IPS-11a (cell line): Measurements from ENCODE around the gene OSBP2.

Source experiments
- H3K4me3 ChIP-seq: one replicate; pipeline ENCODE4 v1.5.1; 2013; ENCODE audit warnings: low read depth, low read length, control low read depth

Gene OSBP2

GRCh38 chr22:30892731-30893221 is 198.1 kb downstream of the OSBP2 start:
- no peak overlapping the region for H3K4me3 ChIP-seq

GRCh38 chr22:30893434-30894370 is 199.0 kb downstream of the OSBP2 start:
- H3K4me3 ChIP-seq: no peak overlapping the region

- H3K4me3 ChIP-seq: no peak overlapping the region
Observed at GRCh38 chr22:30894371-30894740, 199.7 kb downstream of the OSBP2 start.

- no peak overlapping the region for H3K4me3 ChIP-seq
Observed at GRCh38 chr22:30902496-30903357, 208.1 kb downstream of the OSBP2 start.

DNA sequence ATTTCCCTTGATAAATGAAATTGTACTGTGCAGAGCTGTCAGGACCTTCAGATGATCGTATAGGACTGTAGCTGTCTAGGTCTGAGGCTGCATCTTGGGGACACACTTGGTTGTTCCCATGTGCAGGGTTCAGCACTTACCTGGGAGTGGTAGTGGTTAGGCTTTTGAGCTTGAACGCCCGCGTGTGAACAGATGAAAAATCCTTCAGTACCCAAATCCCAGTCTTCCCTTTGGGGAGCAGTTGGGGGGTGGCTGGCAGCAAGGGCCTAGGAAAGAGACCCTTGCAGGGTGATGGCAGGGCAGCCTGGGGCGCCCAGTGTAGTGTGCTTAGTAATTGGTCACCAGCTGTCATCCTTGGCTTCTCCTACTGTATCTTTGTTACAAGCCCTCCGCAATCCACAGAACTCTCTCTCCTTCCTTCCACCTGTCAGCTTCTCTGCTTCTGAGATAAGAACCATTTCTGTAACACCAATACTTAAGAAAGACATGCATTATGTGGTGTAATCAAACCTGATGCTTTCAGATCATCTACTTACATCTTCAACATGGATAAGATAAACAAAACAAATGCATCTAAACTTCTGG is 209.3 kb downstream of the OSBP2 start:
- no peak overlapping the region for H3K4me3 ChIP-seq

DNA sequence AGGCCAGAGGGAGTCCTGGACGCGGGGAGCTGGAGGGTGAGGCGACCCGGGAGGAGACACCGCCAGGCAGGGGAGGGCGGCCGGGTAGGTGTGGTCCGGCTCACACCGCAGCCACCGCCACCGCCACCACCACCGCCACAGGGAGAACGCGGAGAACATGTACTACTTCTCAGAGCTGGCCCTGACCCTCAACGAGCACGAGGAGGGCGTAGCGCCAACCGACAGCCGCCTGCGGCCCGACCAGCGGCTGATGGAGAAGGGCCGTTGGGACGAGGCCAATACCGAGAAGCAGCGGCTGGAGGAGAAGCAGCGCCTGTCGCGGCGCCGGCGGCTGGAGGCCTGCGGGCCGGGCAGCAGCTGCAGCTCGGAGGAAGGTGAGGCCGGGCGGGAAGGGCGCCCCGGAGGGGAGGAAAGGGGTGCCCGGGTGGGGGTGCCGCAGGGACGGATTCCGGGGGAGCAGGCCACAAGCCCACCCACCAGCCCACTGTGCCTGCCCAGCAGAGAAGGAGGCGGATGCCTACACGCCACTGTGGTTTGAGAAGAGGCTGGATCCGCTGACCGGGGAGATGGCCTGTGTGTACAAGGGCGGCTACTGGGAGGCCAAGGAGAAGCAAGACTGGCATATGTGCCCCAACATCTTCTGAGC is 211.1 kb downstream of the OSBP2 start:
- no peak overlapping the region for H3K4me3 ChIP-seq

DNA sequence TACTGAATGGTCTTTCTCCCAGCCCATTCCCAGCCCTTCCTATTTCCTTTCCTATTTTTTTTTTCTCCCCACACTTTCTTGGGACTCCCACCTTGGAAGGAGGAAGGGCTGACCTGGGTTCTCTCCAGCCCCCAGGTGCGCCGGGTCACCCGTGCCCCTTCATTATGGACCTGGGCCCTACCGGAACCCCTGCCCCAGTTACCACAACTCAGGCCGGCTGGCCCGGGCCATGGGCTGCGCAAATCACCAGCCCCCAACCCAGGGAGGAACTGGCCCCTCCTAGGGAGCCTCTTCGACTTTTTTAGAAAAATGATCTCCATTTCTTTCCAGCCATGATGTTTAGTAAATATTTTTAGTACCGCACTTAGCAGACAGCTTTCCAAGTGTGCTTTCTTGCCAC is 211.7 kb downstream of the OSBP2 start:
- H3K4me3 ChIP-seq: no peak overlapping the region

DNA sequence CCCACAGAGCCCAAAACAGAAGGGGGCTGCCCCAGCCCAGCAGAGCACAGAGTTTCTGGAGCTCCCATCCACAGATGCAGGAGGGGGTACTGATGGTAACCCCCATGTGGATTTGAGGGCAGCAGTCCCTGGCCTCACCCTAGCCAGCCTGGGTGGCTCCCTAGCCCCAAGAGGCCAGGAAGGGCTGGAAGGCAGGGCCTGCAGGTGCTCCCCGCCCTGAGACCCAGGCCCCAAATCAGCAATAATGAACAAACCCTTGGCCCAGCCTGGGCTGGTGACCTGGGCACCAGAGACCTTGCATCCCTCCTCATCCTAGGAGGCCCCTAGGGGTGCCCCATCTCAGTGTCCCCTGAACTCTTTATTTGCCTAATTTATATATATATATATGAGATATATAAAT is 212.3 kb downstream of the OSBP2 start:
- no peak overlapping the region for H3K4me3 ChIP-seq

DNA sequence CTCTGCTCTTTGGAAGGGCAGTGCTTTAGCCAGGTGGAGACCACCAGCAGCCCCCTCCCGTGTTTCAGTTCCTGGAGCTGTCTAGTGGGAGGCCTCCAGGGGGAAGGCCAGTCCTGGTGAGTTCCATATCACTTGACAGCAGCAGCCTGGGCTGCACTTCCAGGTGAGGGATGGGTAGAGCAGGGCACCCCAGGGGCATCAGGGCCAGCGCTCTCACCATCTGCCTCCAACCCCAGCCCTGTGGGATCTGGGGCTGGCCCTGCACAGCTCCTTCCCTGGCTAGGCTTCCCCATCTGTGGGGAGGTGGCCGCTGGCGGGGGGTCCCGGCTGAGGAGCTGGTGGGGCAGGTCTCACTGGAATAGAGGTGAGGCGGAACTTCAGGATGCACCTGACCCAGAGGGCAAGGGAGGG is 213.4 kb downstream of the OSBP2 start:
- H3K4me3 ChIP-seq: no peak overlapping the region

- H3K4me3 ChIP-seq: no peak overlapping the region
Observed at GRCh38 chr22:30909306-30909705, 214.6 kb downstream of the OSBP2 start.

- H3K4me3 ChIP-seq: no peak overlapping the region
Observed at GRCh38 chr22:30910358-30910757, 215.7 kb downstream of the OSBP2 start.

DNA sequence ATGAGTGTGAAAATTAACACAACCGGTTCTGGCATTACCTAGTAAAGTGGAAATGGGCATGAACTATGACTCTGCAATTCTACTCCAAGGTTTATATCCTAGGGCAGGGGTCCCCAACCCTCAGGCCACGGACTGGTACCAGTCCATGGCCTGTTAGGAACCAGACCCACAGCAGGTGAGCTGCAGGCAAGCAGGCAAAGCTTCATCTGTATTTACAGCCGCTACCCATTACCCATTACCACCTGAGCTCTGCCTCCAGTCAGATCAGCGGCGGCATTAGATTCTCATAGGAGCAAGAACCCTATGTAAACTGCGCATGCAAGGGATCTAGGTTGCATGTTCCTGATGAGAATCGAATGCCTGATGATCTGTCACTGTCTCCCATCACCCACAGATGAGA is 224.1 kb downstream of the OSBP2 start:
- H3K4me3 ChIP-seq: no peak overlapping the region

GRCh38 chr22:30919973-30920372 is 225.3 kb downstream of the OSBP2 start:
- H3K4me3 ChIP-seq: no peak overlapping the region

- H3K4me3 ChIP-seq: no peak overlapping the region
Observed at GRCh38 chr22:30920407-30920806, 225.7 kb downstream of the OSBP2 start.

GRCh38 chr22:30921108-30921507 is 226.4 kb downstream of the OSBP2 start:
- H3K4me3 ChIP-seq: no peak overlapping the region

DNA sequence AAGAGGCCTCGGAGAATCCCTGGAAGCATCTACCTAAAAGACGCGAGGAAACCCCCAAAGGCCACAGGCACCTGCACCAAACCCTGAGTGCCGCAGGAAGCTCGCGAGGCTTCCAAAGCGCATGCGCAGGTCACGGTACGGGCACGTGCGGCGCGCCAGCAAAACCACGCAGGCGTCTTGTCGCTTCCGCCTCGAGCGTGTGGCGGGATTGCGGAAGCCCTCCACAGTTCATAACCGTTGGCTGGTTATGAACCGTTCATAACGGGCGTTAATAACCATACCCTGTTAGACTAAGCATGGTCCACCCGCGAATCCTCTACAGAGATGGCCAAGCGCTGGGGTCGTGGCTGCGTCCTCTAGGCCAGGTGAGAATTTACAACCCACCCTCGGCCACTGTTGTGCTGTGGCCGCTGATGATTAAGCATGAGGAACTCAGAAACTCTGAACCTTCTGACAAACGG is 227.5 kb downstream of the OSBP2 start:
- no peak overlapping the region for H3K4me3 ChIP-seq

GRCh38 chr22:30923168-30923900 is 228.7 kb downstream of the OSBP2 start:
- no peak overlapping the region for H3K4me3 ChIP-seq

DNA sequence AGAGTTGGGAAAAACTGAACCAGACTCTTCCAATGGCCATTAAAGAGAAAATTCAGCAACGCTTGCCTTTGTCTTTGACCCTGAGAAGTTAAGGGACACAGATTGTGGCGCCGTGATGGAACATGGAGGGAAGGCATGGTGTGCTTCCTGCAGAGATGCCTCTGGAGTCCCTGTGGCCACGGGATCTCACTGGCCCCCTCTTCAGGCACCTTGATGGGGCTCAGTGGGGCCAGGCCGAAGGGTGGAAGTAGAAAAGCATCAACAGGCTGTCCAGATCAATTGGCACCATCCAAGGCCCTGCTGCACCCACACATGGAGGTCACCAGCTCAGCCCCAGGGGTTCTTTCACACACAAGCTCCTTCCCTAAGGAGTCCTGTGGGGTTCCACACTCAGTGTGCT is 231.0 kb downstream of the OSBP2 start:
- H3K4me3 ChIP-seq: no peak overlapping the region

DNA sequence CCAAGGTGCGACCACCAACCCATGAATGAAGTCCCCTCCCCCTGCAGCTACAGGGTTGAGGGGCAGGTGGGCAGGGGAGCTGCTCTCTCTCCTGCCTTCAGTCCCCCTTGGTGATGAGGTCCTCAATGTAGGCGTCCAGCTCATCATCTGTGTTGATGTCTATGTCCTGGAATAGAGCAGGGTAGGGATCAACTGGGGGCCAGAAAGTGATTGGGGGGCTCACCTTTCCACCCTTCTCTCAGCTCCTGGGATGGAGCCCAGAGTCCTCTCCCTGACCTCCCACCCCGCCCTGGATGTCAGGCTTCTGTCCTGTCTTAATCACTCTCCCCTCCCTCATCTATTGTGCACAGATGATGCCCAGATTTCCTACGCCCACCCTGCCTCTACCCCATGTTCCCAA is 232.0 kb downstream of the OSBP2 start:
- H3K4me3 ChIP-seq: no peak overlapping the region

DNA sequence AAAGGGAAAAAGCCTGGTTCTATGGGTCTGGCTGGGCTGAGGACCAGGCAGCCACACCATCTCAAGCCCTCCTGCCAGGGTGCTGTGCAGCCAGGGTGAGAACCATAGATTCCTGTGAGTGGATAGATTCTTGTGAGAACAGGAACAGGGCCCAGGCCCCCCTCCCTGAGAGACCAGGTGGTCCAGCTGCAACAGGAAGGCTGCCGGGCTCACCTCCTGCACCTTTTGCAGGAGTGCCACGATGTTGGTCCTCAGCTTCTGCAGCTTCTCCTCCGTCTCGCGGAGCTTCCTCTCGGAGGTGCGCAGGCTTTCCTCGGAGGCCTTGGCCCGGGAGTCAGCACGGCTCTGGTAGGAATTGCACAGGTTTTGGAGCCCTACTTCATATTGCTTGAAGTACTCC is 233.1 kb downstream of the OSBP2 start:
- H3K4me3 ChIP-seq: no peak overlapping the region
